ENCODE results near the gene PHGDH. TPM values are rescaled to one million over a fixed set of nuclear protein-coding genes. Genes with fewer than 3 reads are reported as not detected.
"Not testable (repeated sequence)": the region's sequence is repeated elsewhere in the genome, so short reads cannot be mapped to it uniquely, and the experiment has no call there.

Gene PHGDH
- polyA plus RNA-seq, 6 donors from 2014 or later = 2.4 to 11.3 (median 2.7) TPM; not detected in 1

DNA sequence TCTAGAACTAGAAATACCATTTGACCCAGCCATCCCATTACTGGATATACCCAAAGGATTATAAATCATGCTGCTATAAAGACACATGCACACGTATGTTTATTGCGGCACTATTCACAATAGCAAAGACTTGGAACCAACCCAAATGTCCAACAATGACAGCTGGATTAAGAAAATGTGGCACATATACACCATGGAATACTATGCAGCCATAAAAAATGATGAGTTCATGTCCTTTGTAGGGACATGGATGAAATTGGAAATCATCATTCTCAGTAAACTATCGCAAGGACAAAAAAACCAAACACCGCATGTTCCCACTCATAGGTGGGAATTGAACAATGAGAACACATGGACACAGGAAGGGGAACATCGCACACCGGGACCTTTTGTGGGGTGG lies 5.1 kb upstream of the PHGDH start:
- Mint-ChIP-seq H3K9me3 (peaks cover 11 to 30% (median 18%) of the 10 kb centered on the region in 7 donors), H3K27me3 (peaks cover 10 to 26% (median 23%) of the 10 kb centered on the region in 3 donors), H3K36me3 (peaks cover 7 to 24% of the 10 kb centered on the region in 2 donors)
- not testable (repeated sequence) for H3K4me1 Mint-ChIP-seq; ATAC-seq (ENCODE audit: low read depth in 2 of 2); H3K27ac Mint-ChIP-seq; DNase-seq; H3K4me3 Mint-ChIP-seq

DNA sequence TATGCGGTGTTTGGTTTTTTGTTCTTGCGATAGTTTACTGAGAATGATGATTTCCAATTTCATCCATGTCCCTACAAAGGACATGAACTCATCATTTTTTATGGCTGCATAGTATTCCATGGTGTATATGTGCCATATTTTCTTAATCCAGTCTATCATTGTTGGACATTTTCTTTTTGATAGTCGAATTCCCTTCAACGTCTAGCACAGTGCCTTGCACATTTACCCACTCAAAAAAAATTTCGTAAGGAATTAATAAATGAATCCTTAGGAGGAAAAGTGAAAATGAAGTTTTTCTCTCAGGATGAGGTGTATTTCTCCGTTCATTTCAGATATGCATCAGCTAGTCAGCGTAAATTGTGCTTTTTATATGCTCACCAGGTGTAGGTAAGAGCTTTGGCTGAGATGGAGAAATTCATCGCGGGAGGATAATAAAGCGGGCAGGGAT lies 354 bp upstream of the PHGDH start:
- Mint-ChIP-seq H3K4me1 (peaks cover 19 to 26% (median 20%) of the 10 kb centered on the region in 3 donors), H3K27ac (peak overlapping the region in 1 of 6 donors; percentile 37), H3K4me3 (peak overlapping the region; percentile 85 to 95 (median 93)), H3K27me3 (peaks cover 4 to 30% (median 27%) of the 10 kb centered on the region in 3 donors)
- not testable (repeated sequence) for ATAC-seq (ENCODE audit: low read depth in 2 of 2); H3K9me3 Mint-ChIP-seq; H3K36me3 Mint-ChIP-seq; DNase-seq

DNA sequence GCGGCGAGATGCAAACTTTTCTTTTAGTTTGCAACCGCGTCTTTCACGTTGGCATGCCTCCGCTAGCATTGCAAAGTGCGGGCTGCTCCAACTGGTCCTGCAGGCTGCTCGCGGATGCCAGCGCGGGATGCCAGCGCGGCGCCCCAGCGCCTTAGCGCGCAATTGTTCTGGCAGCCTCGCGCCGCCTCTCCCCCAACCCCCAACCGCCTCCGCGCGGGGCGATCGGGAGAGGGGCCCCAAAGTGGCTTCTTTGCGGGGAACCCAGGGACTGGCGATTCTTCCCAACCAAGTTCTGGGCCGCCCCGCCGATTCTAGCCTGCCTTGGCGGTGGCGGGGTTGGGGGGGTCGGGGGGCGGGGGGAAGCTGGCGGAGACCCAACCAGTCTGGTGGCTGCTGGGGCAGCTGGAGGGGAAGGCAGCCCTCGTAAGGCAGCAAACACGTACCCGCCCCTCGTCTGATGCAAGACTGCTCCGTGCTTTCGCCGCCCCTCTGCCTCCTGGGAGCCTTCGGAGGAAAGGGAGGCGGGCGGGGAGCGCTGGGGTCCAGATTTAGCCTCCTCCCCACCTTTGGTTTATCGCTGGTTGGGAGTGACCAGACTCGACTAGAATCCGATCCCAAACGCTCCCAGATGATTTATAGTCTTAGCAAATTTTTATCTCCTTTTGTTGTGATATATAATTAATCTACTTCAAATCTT lies 756 bp downstream of the PHGDH start:
- peak overlapping the region; percentile 85 to 95 (median 93) for H3K4me3 Mint-ChIP-seq
- no peaks in the 10 kb centered on the region for H3K9me3 Mint-ChIP-seq
- H3K27me3 Mint-ChIP-seq = peaks cover 4 to 30% (median 25%) of the 10 kb centered on the region in 3 donors
- DNase-seq = no peak
- H3K27ac Mint-ChIP-seq = peak overlapping the region in 2 of 6 donors; percentile 22 to 74
- H3K4me1 Mint-ChIP-seq = peaks cover 19 to 27% (median 20%) of the 10 kb centered on the region in 3 donors
- no peaks in the 10 kb centered on the region for H3K36me3 Mint-ChIP-seq
- peak; percentile 62 to 65 for ATAC-seq (ENCODE audit: low read depth in 2 of 2)

DNA sequence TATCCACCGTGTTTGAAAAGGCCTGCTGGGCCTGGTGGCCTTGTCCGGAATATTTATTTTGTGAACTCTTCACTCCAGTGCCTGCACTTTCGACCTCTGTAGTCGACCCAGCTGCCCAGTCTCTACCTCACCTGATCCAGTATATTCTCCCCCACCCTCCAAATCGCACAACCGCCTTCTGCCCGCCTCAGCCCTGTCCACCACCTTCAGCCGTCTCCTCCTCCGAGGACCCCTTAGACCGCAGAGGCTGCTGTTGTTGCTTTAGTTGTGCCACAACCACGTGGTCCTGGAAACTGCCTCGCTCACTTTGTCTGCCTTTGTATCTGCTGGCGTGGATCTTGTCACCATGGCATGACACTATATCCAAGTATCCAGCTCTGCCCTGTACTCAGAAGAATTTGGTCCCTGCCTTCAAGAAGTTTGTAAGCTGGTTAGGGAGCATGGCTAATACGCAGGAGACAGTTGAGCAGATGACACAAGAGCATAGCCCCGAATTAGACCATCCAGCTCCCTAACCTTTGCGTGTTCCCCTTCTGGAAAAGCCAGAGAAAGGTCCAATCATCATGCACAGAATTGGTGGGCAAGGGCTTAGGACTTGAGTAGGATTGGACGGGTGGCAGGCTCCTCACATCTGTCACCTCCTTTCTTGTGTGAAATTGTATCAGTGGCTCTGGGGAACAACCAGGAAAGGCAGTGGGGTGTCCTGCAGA lies 1.5 kb downstream of the PHGDH start:
- DNase-seq (no peak), ATAC-seq (ENCODE audit: low read depth in 2 of 2) (no peak)
- Mint-ChIP-seq H3K27ac (peak overlapping the region in 2 of 6 donors; percentile 22 to 74), H3K4me3 (peak overlapping the region; percentile 70 to 95 (median 77)), H3K36me3 (no peaks in the 10 kb centered on the region), H3K9me3 (no peaks in the 10 kb centered on the region), H3K4me1 (peaks cover 19 to 27% (median 20%) of the 10 kb centered on the region in 3 donors), H3K27me3 (peaks cover 4 to 30% (median 19%) of the 10 kb centered on the region in 3 donors)

DNA sequence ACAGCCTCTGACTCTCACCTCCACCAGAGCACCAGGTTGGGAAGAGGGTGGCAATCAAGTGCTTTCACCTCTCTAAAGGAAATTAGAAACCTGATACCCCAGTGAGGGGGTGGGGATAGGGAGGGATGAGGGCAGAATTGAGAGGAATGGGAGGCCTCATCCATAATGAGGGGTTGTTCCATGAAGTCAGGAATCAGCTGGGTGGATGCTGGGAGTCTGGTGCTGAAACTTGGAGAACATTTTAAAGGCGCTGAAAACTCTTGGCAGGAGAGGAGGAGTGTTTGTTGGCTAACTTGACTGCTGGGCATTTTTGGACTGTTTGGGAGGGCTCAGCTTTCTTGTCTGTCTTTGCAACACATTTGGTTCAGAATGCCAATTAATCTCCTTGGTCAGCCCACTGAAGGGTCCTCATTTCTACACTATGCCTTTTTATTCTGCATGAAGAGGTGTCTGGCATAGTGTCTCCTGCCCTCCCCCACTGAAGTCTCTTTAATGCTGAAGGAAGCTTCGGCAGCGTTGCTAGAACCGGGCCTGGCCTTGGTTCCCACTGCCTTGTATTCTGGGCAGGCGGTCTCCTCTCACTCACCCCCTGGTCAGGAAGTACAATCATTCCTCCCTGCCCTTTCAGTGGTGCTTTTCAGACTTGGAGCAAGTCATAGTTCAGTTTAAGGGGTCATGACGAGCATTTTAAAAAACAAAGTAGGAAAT lies 2.2 kb downstream of the PHGDH start:
- H3K36me3 Mint-ChIP-seq = no peaks in the 10 kb centered on the region
- ATAC-seq (ENCODE audit: low read depth in 2 of 2) (no peak), DNase-seq (no peak)
- H3K4me1 Mint-ChIP-seq = peaks cover 19 to 27% (median 20%) of the 10 kb centered on the region in 3 donors
- peak overlapping the region in 2 of 6 donors; percentile 23 to 74 for H3K27ac Mint-ChIP-seq
- H3K4me3 Mint-ChIP-seq = peak overlapping the region in 7 of 8 donors; percentile 70 to 95 (median 77)
- H3K27me3 Mint-ChIP-seq = peaks cover 4 to 24% (median 19%) of the 10 kb centered on the region in 3 donors
- no peaks in the 10 kb centered on the region for H3K9me3 Mint-ChIP-seq

DNA sequence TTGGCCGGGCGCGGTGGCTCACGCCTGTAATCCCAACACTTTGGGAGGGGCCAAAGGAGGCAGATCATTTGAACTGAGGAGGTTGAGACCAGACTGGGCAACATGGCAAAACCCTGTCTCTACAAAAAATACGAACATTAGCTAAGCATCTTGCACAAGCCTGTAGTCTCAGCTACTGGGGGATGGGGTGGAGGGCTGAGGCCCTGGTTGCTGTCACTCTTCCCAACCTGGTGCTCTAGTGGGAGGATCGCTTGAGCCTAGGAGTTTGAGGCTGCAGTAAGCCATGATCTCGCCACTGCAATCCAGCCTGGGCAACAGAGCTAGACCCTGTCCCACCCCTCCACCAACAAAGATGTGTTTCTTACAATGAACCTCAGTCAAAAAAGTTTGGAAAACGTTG lies 2.8 kb downstream of the PHGDH start:
- Mint-ChIP-seq H3K9me3 (no peaks in the 10 kb centered on the region), H3K27ac (peak overlapping the region in 1 of 6 donors; percentile 44), H3K36me3 (no peaks in the 10 kb centered on the region), H3K27me3 (peaks cover 4 to 24% (median 19%) of the 10 kb centered on the region in 3 donors), H3K4me3 (no peak overlapping the region), H3K4me1 (peaks cover 19 to 27% (median 20%) of the 10 kb centered on the region in 3 donors)
- ATAC-seq (ENCODE audit: low read depth in 2 of 2) = no peak
- DNase-seq = no peak

DNA sequence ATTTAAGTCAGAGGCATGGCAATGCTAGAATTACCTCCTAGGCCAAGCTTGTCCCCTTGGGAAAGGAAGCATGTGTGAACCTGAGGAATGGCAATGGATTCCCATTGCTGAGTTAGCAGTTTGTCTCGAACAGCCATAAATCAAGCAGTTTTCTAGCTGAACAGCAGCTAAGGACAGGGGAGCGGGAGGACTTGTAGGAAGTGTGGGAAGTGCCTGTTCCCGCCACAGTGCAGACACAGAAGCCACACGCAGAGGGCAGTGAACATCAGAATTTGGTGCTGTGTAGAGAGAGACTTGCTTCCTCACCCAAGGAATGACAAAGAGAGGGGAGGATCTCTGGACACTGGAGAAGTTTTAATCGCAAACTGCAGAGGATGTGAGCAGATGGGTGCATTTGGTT lies 3.8 kb downstream of the PHGDH start:
- peaks cover 4 to 24% (median 13%) of the 10 kb centered on the region in 3 donors for H3K27me3 Mint-ChIP-seq
- no peaks in the 10 kb centered on the region for H3K36me3 Mint-ChIP-seq
- H3K4me1 Mint-ChIP-seq = peaks cover 19 to 27% (median 20%) of the 10 kb centered on the region in 3 donors
- no peak overlapping the region for H3K27ac Mint-ChIP-seq
- no peak for DNase-seq
- ATAC-seq (ENCODE audit: low read depth in 2 of 2) = no peak
- no peaks in the 10 kb centered on the region for H3K9me3 Mint-ChIP-seq
- no peak overlapping the region for H3K4me3 Mint-ChIP-seq

DNA sequence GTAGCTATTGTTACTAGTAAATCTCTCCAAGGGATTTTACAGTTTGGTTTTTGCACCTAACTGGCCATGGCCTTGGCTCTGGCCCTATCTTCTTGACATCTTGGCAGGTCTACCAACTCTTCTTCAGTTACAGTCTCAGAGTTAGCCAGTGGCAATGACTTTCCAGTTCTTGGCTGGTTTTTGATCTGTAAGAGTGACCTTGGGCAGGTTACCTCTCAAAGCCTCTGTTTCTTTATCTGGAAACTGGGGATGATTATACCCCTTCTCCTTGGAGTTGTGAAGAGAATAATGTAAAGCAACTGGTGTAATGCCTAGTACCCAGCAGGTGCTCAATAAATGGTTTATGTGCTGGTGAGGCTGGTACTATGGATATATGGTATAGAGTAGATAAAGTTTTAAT lies 6.7 kb downstream of the PHGDH start:
- no peak overlapping the region for H3K27ac Mint-ChIP-seq
- H3K4me3 Mint-ChIP-seq = no peak overlapping the region
- DNase-seq (no peak), ATAC-seq (ENCODE audit: low read depth in 2 of 2) (no peak)
- peaks cover 0 to 10% (median 3%) of the 10 kb centered on the region in 3 donors for H3K27me3 Mint-ChIP-seq
- H3K4me1 Mint-ChIP-seq = peaks cover 2 to 11% (median 6%) of the 10 kb centered on the region in 3 donors
- peaks cover 0 to 5% of the 10 kb centered on the region in 2 donors for H3K36me3 Mint-ChIP-seq
- no peaks in the 10 kb centered on the region for H3K9me3 Mint-ChIP-seq

DNA sequence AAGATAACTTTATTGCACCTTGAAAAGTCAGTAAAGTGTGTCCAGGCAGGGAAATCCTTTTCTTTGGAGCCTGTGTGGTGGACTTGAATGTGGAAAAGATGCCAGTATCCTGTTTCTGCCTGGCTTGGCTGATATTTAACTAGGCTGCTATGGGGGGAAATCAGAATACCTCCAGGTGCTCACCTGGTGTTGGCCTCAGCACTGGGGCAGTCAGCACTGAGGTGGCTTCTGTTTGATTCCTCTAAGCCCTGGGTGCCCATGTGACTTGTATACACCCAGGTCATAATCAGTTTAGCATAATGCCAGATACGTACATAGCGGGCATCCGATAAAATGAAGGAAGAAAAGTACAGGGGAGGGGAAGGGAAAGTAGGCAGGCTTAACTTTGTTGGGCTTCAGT lies 7.2 kb downstream of the PHGDH start:
- ATAC-seq (ENCODE audit: low read depth in 2 of 2) = no peak

DNA sequence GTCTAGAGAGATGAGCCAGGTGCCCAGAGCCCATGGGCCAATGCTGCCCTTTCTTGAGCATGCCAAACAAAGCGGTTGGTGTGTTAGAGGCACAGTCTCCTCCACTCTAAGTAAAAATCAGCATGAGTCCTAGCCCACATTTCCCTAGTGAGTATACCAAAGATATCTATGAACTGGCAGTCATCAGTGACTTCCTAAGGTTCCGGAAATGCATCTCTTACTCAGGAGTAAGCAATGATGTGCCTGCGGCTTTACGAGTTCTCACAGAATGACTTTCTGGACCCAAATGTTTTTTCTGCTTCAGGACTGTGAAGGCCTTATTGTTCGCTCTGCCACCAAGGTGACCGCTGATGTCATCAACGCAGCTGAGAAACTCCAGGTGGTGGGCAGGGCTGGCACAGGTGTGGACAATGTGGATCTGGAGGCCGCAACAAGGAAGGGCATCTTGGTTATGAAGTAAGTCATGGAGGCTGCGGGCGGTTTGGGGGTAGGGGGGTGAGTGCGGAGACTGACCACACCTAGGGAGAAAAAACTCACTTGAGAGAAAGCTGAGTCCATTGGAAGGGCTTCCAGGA lies 9.2 kb downstream of the PHGDH start:
- Mint-ChIP-seq H3K9me3 (no peaks in the 10 kb centered on the region), H3K4me1 (peaks cover 0 to 5% (median under 1%) of the 10 kb centered on the region in 3 donors), H3K36me3 (peaks cover 0 to 5% of the 10 kb centered on the region in 2 donors), H3K27ac (no peak overlapping the region), H3K4me3 (no peak overlapping the region), H3K27me3 (no peaks in the 10 kb centered on the region)
- DNase-seq (no peak), ATAC-seq (ENCODE audit: low read depth in 2 of 2) (no peak)

More for the DNA sequence above, 7.2 kb downstream of the PHGDH start:
- Mint-ChIP-seq H3K4me3 (no peak overlapping the region), H3K27ac (no peak overlapping the region), H3K27me3 (peaks cover 0 to 5% (median 0%) of the 10 kb centered on the region in 3 donors), H3K9me3 (no peaks in the 10 kb centered on the region), H3K36me3 (peaks cover 0 to 5% of the 10 kb centered on the region in 2 donors), H3K4me1 (peaks cover 0 to 11% (median 6%) of the 10 kb centered on the region in 3 donors)
- no peak for DNase-seq

DNA sequence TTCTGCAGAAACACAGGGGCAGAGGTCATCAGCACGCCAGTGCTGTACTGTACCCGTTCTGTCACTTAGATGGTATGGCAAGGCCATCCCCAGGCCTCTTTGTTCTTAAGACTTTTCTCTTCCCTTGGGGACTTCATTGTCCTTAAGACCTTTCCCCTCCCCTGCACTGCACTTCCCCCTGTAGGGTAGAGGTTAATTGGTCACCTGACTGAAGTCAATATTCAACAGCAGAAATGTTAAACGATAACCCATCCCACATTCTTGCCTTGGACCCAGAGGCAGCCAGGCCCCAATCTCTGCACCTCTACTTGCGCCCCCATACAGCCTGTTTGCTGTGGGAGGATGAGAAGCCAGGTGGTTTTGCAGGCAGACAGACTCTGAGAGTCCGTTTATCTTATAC lies 10.2 kb downstream of the PHGDH start:
- DNase-seq (no peak), ATAC-seq (ENCODE audit: low read depth in 2 of 2) (no peak)
- H3K27me3 Mint-ChIP-seq = no peaks in the 10 kb centered on the region
- H3K9me3 Mint-ChIP-seq = no peaks in the 10 kb centered on the region
- H3K4me3 Mint-ChIP-seq = no peak overlapping the region
- no peaks in the 10 kb centered on the region for H3K4me1 Mint-ChIP-seq
- peaks cover 0 to 5% of the 10 kb centered on the region in 2 donors for H3K36me3 Mint-ChIP-seq
- H3K27ac Mint-ChIP-seq = no peak overlapping the region

DNA sequence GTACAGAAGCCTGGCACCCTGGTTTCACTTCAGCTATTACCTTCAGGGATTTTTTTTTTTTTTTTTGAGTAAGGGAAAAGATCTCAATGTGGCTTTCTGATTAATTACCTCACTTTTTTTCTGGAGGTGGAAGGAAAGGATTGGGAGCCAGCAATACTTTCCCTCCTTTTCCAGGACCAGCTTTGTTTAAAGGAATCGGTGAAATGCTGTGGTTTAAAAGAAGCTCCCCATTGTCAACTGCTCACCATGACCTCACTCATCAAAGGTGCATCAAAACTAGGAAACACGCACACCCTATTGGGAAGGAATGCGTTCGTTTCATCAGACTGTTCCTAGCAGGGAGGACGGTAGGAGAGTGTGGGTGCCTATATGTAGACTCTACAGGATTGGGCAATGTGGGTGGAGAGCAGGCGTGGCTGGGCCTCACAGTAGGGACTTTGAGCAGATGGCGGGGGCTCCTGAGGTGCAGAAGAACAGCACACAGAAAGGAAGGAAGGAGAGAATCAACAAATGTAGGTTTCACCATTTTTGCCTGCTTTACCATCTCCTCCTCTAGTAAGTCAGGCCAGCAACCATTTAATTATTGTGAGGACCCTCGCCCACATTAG lies 13.0 kb downstream of the PHGDH start:
- peaks cover 0 to 5% of the 10 kb centered on the region in 2 donors for H3K36me3 Mint-ChIP-seq

More for the DNA sequence above, 13.0 kb downstream of the PHGDH start:
- H3K4me3 Mint-ChIP-seq = no peak overlapping the region
- no peak overlapping the region for H3K27ac Mint-ChIP-seq
- peaks cover 5 to 10% (median 9%) of the 10 kb centered on the region in 3 donors for H3K4me1 Mint-ChIP-seq
- H3K9me3 Mint-ChIP-seq = no peaks in the 10 kb centered on the region
- ATAC-seq (ENCODE audit: low read depth in 2 of 2) (no peak), DNase-seq (no peak)
- no peaks in the 10 kb centered on the region for H3K27me3 Mint-ChIP-seq

Measured in naive B cell (primary cell).